Heart right ventricle (tissue), 16 donors: ENCODE results near the gene CYB561D1. TPM values are rescaled to one million over a fixed set of nuclear protein-coding genes. Genes with fewer than 3 reads are reported as not detected.

Experiments used
- ATAC-seq, 8 donors: fragments of 200-7000 bp; cut with Tn5 transposase; one replicate each; pipeline ENCODE4 v1.9.1; 2020; ENCODE audit warnings: mild to moderate bottlenecking in 8 of 8, moderate library complexity in 8 of 8, moderate number of reproducible peaks in 1 of 8
- DNase-seq, 2 donors: peaks; one replicate each; pipeline ENCODE4 v3.0.0-alpha.2; 2020
- H3K27ac ChIP-seq, 10 donors: fragments of 200-600 bp; sonication (generic) in 2 of 10; one replicate each; pipeline versions ENCODE4 v1.5.0 to v1.8.0; 2020 to 2022; ENCODE audit warnings: mild to moderate bottlenecking in 3 of 10
- H3K27me3 ChIP-seq, 7 donors: fragments of 200-600 bp; one replicate each; pipeline ENCODE4 v1.8.0; 2021 to 2022; ENCODE audit warnings: mild to moderate bottlenecking in 2 of 7
- H3K36me3 ChIP-seq, 9 donors: fragments of 200-600 bp; sonication (generic) in 1 of 9; one replicate each; pipeline versions ENCODE4 v1.5.0 to v1.8.0; 2020 to 2022; ENCODE audit warnings: mild to moderate bottlenecking in 2 of 9
- H3K4me1 ChIP-seq, 9 donors: fragments of 200-600 bp; sonication (generic) in 1 of 9; one replicate each; pipeline versions ENCODE4 v1.5.0 to v1.8.0; 2020 to 2022; ENCODE audit warnings: mild to moderate bottlenecking in 4 of 9
- H3K4me3 ChIP-seq, 10 donors: fragments of 200-600 bp; sonication (generic) in 2 of 10; one replicate each; pipeline versions ENCODE4 v1.5.0 to v1.8.0; 2020 to 2022; ENCODE audit warnings: mild to moderate bottlenecking in 7 of 10, moderate library complexity in 2 of 10
- H3K9me3 ChIP-seq, 11 donors: fragments of 200-600 bp in 10 of 11; sonication (generic) in 2 of 11; one replicate each; pipeline versions ENCODE4 v1.5.0 to v1.8.0; 2013 to 2022; ENCODE audit warnings: mild to moderate bottlenecking in 2 of 11, control low read depth in 1 of 11, moderate library complexity in 1 of 11
- CTCF ChIP-seq, 9 donors: fragments of 200-600 bp; sonication (generic) in 2 of 9; IDR thresholded peaks; one replicate each; pipeline versions ENCODE4 v1.5.0 to v1.8.0; 2021 to 2022; ENCODE audit warnings: antibody characterized with exemption in 9 of 9, mild to moderate bottlenecking in 5 of 9, moderate library complexity in 1 of 9
- WGBS, 2 donors: extraction: QIAGEN DNeasy Blood & Tissue Kit; methylation state at CpG; one replicate each; pipeline ENCODE4 v1.1.7; 2013; ENCODE audit warnings: inconsistent platforms in 1 of 2; 5-methylcytosine and 5-hydroxymethylcytosine counted together
- intact Hi-C, 10 donors: fragments of 100-400 bp; cut with DNase I; formaldehyde crosslinking; loops; one replicate each; pipeline versions ENCODE4 v1.11.1 to v1.14.2; 2022
- polyA plus RNA-seq, 2 donors: library from polyadenylated mRNA; stranded (reverse); fragments of 200-250 nt; gene quantifications; one replicate each; pipeline ENCODE4 v1.2.3, GENCODE V29; 2013
- total RNA-seq, 10 donors: library from RNA; stranded (reverse); fragmentation: NEBNext Ultra II Directional in 3 of 10; extraction: Animal tissue kit (Norgen Biotek cat#: 25700) in 3 of 10; gene quantifications; one replicate each; pipeline versions ENCODE4 v1.2.1 to v1.2.4, GENCODE V29; 2021 to 2023
- donor health status: Arrhythmogenic right ventricular cardiomyopathy.
- donor health status: ischemic (EF 13 %, LVEDD 7.1; RV severe dilation, severe dysfunction).
- donor health status: healthy with polysubstance abuse.
- donor health status: DM: no; HTN: yes; CAD: no.
- donor health status: DM: no; HTN: no; CAD: no.
- donor health status: ischemic (EF 25% LVEDD 6.9; RV normal size, moderate dysfunction).
- donor health status: ischemic (EF 25% LVEDD 5.7; RV mildly dilated, moderate dysfunction).
- donor health status: healthy.
- donor health status: DM: yes; HTN: yes; CAD: no.
- donor health status: Ischemic cardiomyopathy.
- donor health status: ischemic (EF 35%, LVEDD 5.7; RV mildly dilated, moderate dysfunction).
- donor health status: nonischemic (EF 11% LVEDD 7.7; RV severe dilation, severe dysfunction).
- donor health status: DM: yes; HTN: yes; CAD: no.
- donor health status: PGD.
- donor health status: ischemic (EF 29% LVEDD 5.4; RV normal size, mild dysfunction).
- donor health status: nonischemic (EF 23%, LVEDD 6.1; RV moderate dilation, normal function).

CYB561D1 gene
- total and polyA plus RNA-seq, 12 donors, result 3.0 to 7.6 (median 4.5) TPM

- ATAC-seq, result no peak
- no peak for DNase-seq
- intact Hi-C loops, result no loop called here
These were observed 19.3 kb downstream of the CYB561D1 start for GRCh38 chr1:109513110-109513710.

GRCh38 chr1:109514846-109515245 is 21.0 kb downstream of the CYB561D1 start:
- no peak for TF ChIP-seq CTCF (IDR thresholded peaks at IDR 0.05)
- Histone ChIP-seq H3K4me1 (peaks cover 0 to 7% (median 3%) of the 10 kb centered on the region in 9 donors), H3K36me3 (no peaks in the 10 kb centered on the region), H3K4me3 (no peak overlapping the region), H3K27ac (no peak overlapping the region), H3K27me3 (peaks cover 0 to 5% (median 0%) of the 10 kb centered on the region in 7 donors), H3K9me3 (no peaks in the 10 kb centered on the region)
- 90 to 93% methylated on average over 3 of the region's 3 CpGs for WGBS, 2 donors
- ATAC-seq (no peak), DNase-seq (no peak)
- intact Hi-C loops, result no loop called here

More at GRCh38 chr1:109513110-109513710, 19.3 kb downstream of the CYB561D1 start:
- Histone ChIP-seq H3K9me3 (no peaks in the 10 kb centered on the region), H3K4me3 (no peak overlapping the region), H3K36me3 (no peaks in the 10 kb centered on the region), H3K27ac (no peak overlapping the region), H3K27me3 (peaks cover 0 to 5% (median 0%) of the 10 kb centered on the region in 7 donors), H3K4me1 (peaks cover 0 to 17% (median 13%) of the 10 kb centered on the region in 9 donors)
- no peak for TF ChIP-seq CTCF (IDR thresholded peaks at IDR 0.05)
- WGBS, 2 donors, result 90 to 92% methylated on average over 2 of the region's 2 CpGs

- no peak for DNase-seq
- no peak overlapping the region for H3K27ac ChIP-seq
- H3K27me3 ChIP-seq, result no peaks in the 10 kb centered on the region
- WGBS, 2 donors, result 76 to 85% methylated on average over 5 of the region's 5 CpGs
- H3K36me3 ChIP-seq, result no peaks in the 10 kb centered on the region
- peaks cover 0 to 3% (median 0%) of the 10 kb centered on the region in 9 donors for H3K4me1 ChIP-seq
- intact Hi-C loops, result no loop called here
- no peak for ATAC-seq
- H3K4me3 ChIP-seq, result no peak overlapping the region
- no peak for TF ChIP-seq CTCF (IDR thresholded peaks at IDR 0.05)
- no peaks in the 10 kb centered on the region for H3K9me3 ChIP-seq
These were observed 23.0 kb downstream of the CYB561D1 start for GRCh38 chr1:109516872-109517271.

- DNase-seq, result no peak
- no peak for TF ChIP-seq CTCF (IDR thresholded peaks at IDR 0.05)
- Histone ChIP-seq H3K4me3 (no peak overlapping the region), H3K36me3 (no peaks in the 10 kb centered on the region), H3K9me3 (no peaks in the 10 kb centered on the region), H3K27ac (no peak overlapping the region), H3K4me1 (peaks cover 0 to 7% (median 0%) of the 10 kb centered on the region in 9 donors), H3K27me3 (no peaks in the 10 kb centered on the region)
- 73 to 74% methylated on average over 5 of the region's 5 CpGs for WGBS, 2 donors
- ATAC-seq, result no peak
- intact Hi-C loops, result no loop called here
These were observed 23.4 kb downstream of the CYB561D1 start for GRCh38 chr1:109517337-109517736.
